Smooth muscle cell (in vitro differentiated cells): ENCODE results near the gene BATF2. TPM values are rescaled to one million over a fixed set of nuclear protein-coding genes. Genes with fewer than 3 reads are reported as not detected.

Experiments used
- DNase-seq: peaks from one replicate; lab custom pipeline; 2025; ENCODE audit not compliant: unreplicated experiment; lab: John Stamatoyannopoulos, UW
- H2AFZ ChIP-seq: fragments of 200-600 bp; sonication (generic); 2 replicates; pipeline ENCODE4 v1.6.0; 2016; ENCODE audit warnings: antibody characterized with exemption, low read depth, mild to moderate bottlenecking
- H3F3A ChIP-seq: fragments of 200-600 bp; sonication (generic); 2 replicates; pipeline ENCODE4 v1.6.0; 2017; ENCODE audit warnings: antibody characterized with exemption, low read depth
- H3K27ac ChIP-seq: fragments of 200-600 bp; sonication (generic); 2 replicates; pipeline ENCODE4 v1.5.1; 2016; ENCODE audit warnings: low read depth, mild to moderate bottlenecking
- H3K27me3 ChIP-seq: fragments of 200-600 bp; sonication (generic); 2 replicates; pipeline ENCODE4 v1.6.1; 2016; ENCODE audit warnings: low read depth, mild to moderate bottlenecking
- H3K36me3 ChIP-seq: fragments of 200-600 bp; sonication (generic); 2 replicates; pipeline ENCODE4 v1.5.1; 2016; ENCODE audit warnings: low read depth
- H3K4me1 ChIP-seq: fragments of 200-600 bp; sonication (generic); 2 replicates; pipeline ENCODE4 v1.5.1; 2016; ENCODE audit warnings: low read depth
- H3K4me2 ChIP-seq: fragments of 200-600 bp; sonication (generic); 2 replicates; pipeline ENCODE4 v1.6.0; 2016; ENCODE audit warnings: mild to moderate bottlenecking
- H3K4me3 ChIP-seq: fragments of 200-600 bp; sonication (generic); 2 replicates; pipeline ENCODE4 v1.5.1; 2016; ENCODE audit warnings: mild to moderate bottlenecking
- H3K79me2 ChIP-seq: fragments of 200-600 bp; sonication (generic); 2 replicates; pipeline ENCODE4 v1.6.0; 2016; ENCODE audit warnings: low read depth, mild to moderate bottlenecking
- H3K9ac ChIP-seq: fragments of 200-600 bp; sonication (generic); 2 replicates; pipeline ENCODE4 v1.6.0; 2016; ENCODE audit warnings: low read depth
- H3K9me3 ChIP-seq: fragments of 200-600 bp; sonication (generic); replicated peaks from 2 replicates; pipeline ENCODE4 v1.5.1; 2016; ENCODE audit warnings: low read depth
- H4K20me1 ChIP-seq: fragments of 200-600 bp; sonication (generic); 2 replicates; pipeline ENCODE4 v1.6.0; 2016; ENCODE audit warnings: low read depth
- WGBS: methylation state at CpG from one replicate; pipeline ENCODE4 v1.1.7; 2016; ENCODE audit warnings: low lambda C conversion rate; 5-methylcytosine and 5-hydroxymethylcytosine counted together
- polyA plus RNA-seq: library from polyadenylated mRNA; unstranded; fragments of >200 nt; fragmentation: Nextera tagmentation; extraction: Ambion mirVana; gene quantifications from 2 replicates; pipeline ENCODE4 v1.2.1, GENCODE V29; 2016
- total RNA-seq: library from RNA; depleted of rRNA; stranded (reverse); fragments of >200 nt; gene quantifications from 2 replicates; pipeline ENCODE4 v1.2.3, GENCODE V29; 2014
- TF ChIP-seq, protein P1 (sequence below): fragments of 200-600 bp; sonication (generic); IDR thresholded peaks from 2 replicates; pipeline ENCODE4 v1.5.1; 2017; ENCODE audit warnings: borderline replicate concordance, mild to moderate bottlenecking, antibody characterized with exemption; ENCODE audit not compliant: insufficient read depth, poor library complexity, severe bottlenecking

Gene BATF2
- total and polyA plus RNA-seq, 2 experiments from 2014 or later = 0.41 TPM; not detected in 1

DNA sequence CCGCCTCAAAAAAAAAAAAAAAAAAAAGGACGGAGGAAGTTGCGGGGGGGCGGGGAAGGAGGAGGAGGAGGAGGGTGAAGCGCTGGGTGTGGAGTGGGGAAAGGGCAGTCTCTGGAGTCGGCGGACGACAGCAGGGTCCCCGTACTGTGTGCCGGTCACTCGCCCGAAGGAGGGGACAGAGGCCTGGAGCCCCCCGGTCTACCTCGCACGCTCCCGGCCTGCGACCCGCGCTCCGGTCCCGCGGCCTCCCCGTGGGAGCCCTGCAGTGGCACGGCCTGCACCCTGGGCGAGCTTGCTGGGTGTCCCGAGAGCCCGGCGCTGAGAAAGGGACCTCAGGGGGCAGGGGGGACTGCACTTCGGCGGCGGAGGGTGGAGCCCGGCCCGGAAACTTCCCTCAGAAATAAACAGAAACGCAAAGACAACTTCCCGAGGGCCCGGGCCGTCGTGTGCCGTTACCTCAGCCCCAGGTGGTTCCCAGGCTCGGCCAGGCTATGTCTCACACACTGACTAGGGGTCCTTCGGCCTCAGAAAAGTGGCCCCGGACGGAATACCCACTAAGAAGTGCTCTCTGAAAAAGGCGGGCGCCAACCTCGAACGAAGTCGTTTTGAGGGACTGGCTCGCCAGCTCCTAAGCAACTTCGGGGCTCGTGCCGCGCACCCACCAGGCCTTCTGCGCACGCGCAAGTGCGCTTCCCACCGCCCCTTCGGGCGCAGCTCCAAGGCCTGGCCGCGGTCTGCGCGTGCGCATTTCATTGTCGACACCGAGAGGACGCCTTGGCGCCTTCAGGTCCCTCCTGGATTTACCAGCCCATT lies 25.1 kb downstream of the BATF2 start, which contains the start of gene MAJIN:
MAJIN (minus strand) TSS at position 688 of the 813 bp plus-strand sequence. CDS start 12,703 bp downstream, outside the sequence.
- Histone ChIP-seq H3K4me1 (no peaks in the 10 kb centered on the region), H2AFZ (no peak within 1 kb of the TSS), H3K9me3 (no peaks in the 10 kb centered on the region), H3K9ac (no peak within 1 kb of the TSS), H3K36me3 (no peaks in the 10 kb centered on the region), H4K20me1 (no peaks in the 10 kb centered on the region), H3K4me3 (no peak within 1 kb of the TSS), H3F3A (peaks cover 3% of the 10 kb centered on the region), H3K27me3 (no peaks in the 10 kb centered on the region), H3K4me2 (peak within 1 kb of the TSS; percentile 12), H3K27ac (no peak within 1 kb of the TSS), H3K79me2 (no peaks in the 10 kb centered on the region)
- WGBS = 72% methylated on average over 65 of the region's 69 CpGs
- TF ChIP-seq, protein P1, sequence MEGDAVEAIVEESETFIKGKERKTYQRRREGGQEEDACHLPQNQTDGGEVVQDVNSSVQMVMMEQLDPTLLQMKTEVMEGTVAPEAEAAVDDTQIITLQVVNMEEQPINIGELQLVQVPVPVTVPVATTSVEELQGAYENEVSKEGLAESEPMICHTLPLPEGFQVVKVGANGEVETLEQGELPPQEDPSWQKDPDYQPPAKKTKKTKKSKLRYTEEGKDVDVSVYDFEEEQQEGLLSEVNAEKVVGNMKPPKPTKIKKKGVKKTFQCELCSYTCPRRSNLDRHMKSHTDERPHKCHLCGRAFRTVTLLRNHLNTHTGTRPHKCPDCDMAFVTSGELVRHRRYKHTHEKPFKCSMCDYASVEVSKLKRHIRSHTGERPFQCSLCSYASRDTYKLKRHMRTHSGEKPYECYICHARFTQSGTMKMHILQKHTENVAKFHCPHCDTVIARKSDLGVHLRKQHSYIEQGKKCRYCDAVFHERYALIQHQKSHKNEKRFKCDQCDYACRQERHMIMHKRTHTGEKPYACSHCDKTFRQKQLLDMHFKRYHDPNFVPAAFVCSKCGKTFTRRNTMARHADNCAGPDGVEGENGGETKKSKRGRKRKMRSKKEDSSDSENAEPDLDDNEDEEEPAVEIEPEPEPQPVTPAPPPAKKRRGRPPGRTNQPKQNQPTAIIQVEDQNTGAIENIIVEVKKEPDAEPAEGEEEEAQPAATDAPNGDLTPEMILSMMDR = no peak
- no peak for DNase-seq

DNA sequence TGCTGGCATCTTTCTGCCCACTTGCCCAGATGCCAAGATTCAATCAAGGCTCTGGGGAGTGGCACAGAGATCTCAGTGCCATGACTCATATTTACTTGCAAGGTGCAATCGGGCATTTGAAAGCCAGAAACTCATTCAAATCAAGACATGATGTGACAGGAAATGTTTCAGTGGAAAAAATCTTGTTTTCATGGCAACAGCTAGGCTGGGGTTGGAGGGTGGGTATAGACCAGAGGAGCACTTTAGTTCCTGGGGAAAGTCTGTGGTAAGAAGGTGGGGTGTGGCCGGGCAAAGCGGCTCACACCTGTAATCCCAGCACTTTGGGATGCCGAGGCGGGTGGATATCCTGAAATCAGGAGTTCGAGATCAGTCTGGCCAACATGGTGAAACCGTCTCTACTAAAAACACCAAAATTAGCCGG lies 26.0 kb downstream of the BATF2 start:
- no peaks in the 10 kb centered on the region for H3K9me3 ChIP-seq
- H3K27me3 ChIP-seq = no peaks in the 10 kb centered on the region
- H3K4me3 ChIP-seq = no peak overlapping the region
- H3K36me3 ChIP-seq = no peaks in the 10 kb centered on the region
- H3K9ac ChIP-seq = no peak overlapping the region
- H3K27ac ChIP-seq = no peak overlapping the region
- WGBS = 93% methylated on average over 8 of the region's 8 CpGs
- peaks cover 3% of the 10 kb centered on the region for H3F3A ChIP-seq
- DNase-seq = no peak
- TF ChIP-seq, protein P1 = no peak
- H3K79me2 ChIP-seq = no peaks in the 10 kb centered on the region
- no peaks in the 10 kb centered on the region for H4K20me1 ChIP-seq
- no peaks in the 10 kb centered on the region for H3K4me1 ChIP-seq
- no peak overlapping the region for H3K4me2 ChIP-seq
- no peak overlapping the region for H2AFZ ChIP-seq

DNA sequence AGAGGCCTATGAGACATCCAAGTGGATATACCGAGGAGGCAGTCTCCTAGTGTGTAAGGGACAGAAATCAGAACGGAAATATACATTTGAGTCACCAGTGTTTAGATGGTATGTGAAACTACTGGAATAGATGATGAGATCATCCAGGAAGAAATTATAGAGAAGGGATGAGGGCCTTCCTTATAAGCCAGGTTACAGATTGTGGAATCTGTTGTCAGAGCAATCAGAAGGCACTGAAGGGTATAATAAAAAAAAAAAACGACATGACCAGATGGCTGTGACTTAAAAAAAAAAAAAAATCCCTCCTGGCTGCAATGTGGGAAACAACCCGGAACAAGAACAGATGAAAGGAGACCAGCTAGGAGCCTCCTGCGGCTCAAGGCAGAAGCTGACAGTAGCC lies 27.6 kb downstream of the BATF2 start:
- no peak overlapping the region for H3K9ac ChIP-seq
- TF ChIP-seq, protein P1 = no peak
- H3K79me2 ChIP-seq = no peaks in the 10 kb centered on the region
- DNase-seq = no peak
- WGBS = 54% methylated on average over 5 of the region's 5 CpGs
- no peaks in the 10 kb centered on the region for H3K36me3 ChIP-seq
- peak overlapping the region; percentile 51 for H3K27ac ChIP-seq
- no peak overlapping the region for H2AFZ ChIP-seq
- H3K9me3 ChIP-seq = no peaks in the 10 kb centered on the region
- no peaks in the 10 kb centered on the region for H3K27me3 ChIP-seq
- no peaks in the 10 kb centered on the region for H4K20me1 ChIP-seq
- no peak overlapping the region for H3K4me3 ChIP-seq
- H3K4me1 ChIP-seq = no peaks in the 10 kb centered on the region
- no peak overlapping the region for H3K4me2 ChIP-seq
- peaks cover 3% of the 10 kb centered on the region for H3F3A ChIP-seq
